Stimulated activated CD8-positive, alpha-beta memory T cell treated with anti-CD3 and anti-CD28 coated beads, Interleukin-2, amount 100 ng/mL, for 1 hour (primary cell): ENCODE results near the gene CELF5.

Source experiments
- DNase-seq, 2 donors: peaks; one replicate each; pipeline ENCODE4 v3.0.0-alpha.2; 2020; ENCODE audit warnings: low read depth in 2 of 2

The CELF5 gene

DNA sequence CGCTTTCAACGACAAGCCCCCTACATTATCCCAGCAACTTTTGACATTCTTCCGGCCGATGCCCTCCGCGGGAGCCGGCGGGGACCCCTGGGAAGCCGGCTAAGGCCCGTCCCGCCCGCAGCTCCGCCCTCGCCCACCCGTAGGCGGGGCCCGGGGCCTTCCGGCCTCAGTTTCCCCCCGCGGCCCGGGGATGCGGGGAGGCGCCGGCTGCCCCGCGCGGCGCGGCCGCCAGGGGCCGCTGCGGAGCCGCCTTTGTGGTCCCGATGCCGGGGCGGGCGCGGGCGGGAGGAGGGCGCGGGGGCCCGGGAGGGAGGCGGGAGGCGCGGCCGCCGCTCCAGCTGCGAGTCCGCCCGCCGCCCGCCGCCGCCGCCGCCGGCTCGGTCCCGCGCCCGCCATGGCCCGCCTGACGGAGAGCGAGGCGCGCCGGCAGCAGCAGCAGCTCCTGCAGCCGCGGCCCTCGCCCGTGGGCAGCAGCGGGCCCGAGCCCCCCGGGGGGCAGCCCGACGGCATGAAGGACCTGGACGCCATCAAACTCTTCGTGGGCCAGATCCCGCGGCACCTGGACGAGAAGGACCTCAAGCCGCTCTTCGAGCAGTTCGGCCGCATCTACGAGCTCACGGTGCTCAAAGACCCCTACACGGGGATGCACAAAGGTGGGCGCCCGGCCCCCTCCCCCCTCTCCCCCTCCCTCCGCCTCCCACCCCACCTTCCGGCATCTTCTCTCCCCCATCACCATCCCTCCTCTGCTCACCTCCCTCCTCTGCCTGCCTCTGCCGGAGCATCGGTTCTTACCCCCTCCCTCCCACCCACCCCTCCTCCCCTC, at the start of gene CELF5:
Gene CELF5, plus strand, starts transcription at position 316 of the 823 bp plus-strand sequence. Its CDS starts 79 bp downstream, at position 395.
- peak; percentile 20 to 31 for DNase-seq

DNA sequence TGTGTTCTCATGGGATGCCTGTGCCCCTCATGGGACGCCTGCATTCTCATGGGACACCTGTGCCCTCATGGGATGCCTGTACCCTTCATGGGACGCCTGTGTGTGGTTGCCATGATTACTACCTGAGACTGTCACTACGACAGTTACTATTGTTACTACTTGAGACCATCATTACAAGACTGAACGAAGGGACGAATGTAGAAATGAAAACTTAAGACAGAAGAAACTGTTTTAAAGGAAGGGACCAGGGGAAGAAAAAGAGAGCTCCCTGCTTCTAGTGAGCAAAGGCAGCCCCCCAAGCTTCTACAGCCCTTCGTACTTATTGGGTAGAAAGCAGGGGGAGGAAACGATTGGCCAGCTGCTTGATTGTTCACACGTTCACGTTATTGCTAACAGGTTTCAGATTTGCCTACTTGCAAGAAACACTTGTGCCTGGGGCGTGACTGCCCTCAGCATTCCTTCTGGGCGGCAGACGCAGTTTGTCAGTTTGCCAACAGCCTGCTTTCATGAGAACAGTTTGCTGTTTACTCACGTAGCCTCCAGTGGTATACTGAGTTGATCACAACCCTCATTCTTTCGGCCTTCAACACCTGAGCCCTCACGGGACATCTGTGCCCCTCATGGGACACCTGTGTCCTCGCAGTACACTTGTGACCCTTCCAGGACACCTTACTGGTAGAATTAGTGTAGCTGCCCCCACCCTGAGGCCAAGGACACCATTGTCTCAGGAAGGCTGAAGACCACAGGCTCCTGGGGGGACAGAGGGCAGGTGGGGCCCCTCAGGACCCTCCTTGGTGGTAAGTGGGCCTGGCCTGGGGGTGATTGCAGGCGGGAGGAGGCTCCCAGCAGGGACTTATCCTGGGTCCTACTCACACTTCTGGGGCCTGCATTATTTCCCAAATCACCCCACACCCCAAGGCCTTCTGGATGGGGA, 48.4 kb upstream of the CELF5 start:
- DNase-seq, result no peak

DNA sequence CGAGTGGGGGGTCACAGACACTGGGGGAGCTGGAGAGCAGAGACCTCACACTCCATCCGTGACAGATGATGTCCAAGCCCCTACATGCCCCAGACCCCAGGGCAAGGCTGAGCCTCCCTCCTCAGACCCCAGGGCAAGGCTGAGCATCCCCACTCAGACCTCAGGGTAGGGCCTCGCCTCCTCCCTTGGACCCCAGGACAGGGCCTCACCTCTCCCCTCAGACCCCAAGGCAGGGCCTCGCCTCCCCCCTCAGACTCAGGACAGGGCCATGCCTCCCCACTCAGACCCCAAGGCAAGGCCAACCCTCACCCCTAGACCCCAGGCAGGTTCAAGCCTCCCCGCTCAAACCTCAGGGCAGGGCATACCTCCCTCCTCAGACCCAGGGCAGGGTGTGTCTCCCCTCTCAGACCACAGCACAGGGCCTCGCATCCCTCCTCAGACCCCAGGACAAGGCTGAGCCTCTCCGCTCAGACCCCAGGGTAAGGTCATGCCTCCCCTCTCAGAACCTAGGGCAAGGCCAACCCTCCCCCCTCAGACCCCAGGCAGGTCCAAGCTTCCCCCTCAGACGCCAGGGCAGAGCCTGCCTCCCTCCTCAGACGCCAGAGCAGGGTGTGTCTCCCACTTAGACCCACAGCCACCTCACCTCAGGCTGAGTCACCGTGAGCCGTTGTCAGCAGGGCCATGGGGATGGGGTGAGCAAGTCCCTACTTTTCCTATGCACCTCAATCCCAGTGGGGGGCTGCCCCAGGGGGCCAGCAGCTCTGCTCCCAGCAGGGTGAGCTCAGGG, 47.6 kb upstream of the CELF5 start:
- peak; percentile 55 to 64 for DNase-seq

DNA sequence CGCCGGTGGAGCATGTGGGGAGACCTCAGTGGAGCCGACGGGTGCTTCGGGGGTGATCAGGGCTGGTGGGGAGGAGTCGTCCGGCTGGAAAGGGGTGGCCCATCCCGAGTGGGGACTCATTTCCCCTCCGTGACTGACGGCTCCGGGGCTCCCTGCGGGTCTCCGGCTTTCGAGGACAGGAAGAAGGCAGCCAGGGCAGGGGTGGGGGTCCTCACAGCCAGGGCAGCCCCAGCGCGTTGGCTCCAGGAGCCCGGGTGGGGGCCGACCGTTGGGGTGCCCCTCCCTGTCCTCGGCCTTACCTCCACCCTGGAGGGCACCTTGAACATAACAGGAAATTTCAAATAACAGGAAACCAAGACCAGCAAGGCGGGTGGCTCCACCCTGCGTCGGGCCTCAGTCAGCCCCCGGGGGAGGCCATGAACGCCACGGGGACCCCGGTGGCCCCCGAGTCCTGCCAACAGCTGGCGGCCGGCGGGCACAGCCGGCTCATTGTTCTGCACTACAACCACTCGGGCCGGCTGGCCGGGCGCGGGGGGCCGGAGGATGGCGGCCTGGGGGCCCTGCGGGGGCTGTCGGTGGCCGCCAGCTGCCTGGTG, 46.0 kb upstream of the CELF5 start, which contains the start of gene S1PR4:
Gene S1PR4, plus strand, starts transcription at position 393 of the 596 bp plus-strand sequence. Its CDS starts 24 bp downstream, at position 417.
- peak; percentile 35 to 50 for DNase-seq

DNA sequence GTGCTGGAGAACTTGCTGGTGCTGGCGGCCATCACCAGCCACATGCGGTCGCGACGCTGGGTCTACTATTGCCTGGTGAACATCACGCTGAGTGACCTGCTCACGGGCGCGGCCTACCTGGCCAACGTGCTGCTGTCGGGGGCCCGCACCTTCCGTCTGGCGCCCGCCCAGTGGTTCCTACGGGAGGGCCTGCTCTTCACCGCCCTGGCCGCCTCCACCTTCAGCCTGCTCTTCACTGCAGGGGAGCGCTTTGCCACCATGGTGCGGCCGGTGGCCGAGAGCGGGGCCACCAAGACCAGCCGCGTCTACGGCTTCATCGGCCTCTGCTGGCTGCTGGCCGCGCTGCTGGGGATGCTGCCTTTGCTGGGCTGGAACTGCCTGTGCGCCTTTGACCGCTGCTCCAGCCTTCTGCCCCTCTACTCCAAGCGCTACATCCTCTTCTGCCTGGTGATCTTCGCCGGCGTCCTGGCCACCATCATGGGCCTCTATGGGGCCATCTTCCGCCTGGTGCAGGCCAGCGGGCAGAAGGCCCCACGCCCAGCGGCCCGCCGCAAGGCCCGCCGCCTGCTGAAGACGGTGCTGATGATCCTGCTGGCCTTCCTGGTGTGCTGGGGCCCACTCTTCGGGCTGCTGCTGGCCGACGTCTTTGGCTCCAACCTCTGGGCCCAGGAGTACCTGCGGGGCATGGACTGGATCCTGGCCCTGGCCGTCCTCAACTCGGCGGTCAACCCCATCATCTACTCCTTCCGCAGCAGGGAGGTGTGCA, 45.3 kb upstream of the CELF5 start:
- no peak for DNase-seq

DNA sequence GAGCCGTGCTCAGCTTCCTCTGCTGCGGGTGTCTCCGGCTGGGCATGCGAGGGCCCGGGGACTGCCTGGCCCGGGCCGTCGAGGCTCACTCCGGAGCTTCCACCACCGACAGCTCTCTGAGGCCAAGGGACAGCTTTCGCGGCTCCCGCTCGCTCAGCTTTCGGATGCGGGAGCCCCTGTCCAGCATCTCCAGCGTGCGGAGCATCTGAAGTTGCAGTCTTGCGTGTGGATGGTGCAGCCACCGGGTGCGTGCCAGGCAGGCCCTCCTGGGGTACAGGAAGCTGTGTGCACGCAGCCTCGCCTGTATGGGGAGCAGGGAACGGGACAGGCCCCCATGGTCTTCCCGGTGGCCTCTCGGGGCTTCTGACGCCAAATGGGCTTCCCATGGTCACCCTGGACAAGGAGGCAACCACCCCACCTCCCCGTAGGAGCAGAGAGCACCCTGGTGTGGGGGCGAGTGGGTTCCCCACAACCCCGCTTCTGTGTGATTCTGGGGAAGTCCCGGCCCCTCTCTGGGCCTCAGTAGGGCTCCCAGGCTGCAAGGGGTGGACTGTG, 44.6 kb upstream of the CELF5 start:
- DNase-seq, result no peak

DNA sequence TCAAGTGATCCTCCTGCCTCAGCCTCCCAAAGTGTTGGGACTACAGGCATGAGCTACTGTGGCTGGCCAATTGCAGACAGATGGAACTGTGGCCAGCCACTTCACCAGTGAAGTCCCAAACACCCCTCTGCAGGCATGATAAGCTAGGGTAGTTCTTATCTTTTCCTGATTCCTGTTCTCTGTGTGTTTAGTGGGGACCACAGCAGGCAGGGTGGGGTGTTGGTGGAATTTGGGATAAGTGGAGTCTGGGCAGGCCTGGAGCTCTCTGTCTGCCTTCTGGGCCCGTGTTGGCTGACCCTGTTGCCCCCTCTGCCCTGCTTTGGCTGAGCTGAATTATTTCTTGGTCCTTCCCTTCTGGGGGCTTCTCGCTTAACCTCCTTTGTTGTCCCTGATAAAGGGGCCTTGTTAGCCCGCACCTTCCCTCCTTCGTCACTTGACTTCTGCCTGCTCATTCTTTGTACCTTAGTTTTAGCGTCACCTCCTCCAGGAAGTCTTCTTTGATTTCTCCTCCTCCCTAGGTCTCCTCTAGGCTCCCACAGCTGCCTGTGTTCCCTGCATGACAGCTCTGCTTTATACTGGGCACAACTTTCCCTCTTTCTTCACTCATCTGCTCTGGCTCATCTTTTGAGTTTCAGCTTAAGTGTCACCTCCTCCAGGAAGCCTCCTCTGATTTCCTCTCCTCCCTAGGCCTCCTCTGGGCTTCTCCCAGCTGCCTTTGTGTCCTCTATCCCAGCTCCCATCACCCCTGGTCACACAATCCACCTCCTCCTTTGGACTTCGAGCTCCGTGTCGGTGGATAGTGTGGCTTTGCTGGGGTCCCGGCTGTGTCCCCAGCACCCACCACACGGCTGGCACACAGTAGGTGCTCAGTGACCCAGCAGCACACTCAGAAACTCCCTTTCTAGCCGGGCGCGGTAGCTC, 40.5 kb upstream of the CELF5 start:
- DNase-seq, result no peak

DNA sequence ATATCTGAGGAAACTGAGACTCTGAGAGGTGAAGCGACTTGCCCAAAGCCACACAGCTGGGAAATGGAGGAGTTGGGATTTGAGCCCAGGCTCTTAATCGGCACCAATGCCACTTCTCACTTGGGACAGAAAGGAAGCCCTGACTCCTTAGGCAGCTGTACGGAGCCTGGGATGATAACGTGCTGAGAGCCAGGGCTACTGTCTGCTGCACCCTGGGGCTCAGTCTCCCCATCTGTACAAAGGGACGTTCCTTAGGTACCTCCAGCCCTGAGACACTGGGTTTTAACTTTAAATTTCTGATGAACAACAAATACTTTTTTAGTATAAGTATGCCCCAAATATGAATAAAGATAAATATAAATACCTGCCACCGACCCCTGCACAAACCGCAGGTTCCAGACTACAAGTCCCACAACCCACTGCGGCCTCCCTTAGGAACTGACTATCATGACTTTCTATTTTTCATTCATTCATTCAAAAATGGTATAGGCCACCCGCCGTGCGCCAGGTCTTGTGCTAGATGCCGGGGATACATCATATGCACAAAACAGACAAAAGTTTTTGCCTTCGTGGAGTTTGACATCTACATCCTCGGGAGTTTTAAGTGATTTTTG, 39.5 kb upstream of the CELF5 start:
- peak in 1 of 2 donors; percentile 40 for DNase-seq

DNA sequence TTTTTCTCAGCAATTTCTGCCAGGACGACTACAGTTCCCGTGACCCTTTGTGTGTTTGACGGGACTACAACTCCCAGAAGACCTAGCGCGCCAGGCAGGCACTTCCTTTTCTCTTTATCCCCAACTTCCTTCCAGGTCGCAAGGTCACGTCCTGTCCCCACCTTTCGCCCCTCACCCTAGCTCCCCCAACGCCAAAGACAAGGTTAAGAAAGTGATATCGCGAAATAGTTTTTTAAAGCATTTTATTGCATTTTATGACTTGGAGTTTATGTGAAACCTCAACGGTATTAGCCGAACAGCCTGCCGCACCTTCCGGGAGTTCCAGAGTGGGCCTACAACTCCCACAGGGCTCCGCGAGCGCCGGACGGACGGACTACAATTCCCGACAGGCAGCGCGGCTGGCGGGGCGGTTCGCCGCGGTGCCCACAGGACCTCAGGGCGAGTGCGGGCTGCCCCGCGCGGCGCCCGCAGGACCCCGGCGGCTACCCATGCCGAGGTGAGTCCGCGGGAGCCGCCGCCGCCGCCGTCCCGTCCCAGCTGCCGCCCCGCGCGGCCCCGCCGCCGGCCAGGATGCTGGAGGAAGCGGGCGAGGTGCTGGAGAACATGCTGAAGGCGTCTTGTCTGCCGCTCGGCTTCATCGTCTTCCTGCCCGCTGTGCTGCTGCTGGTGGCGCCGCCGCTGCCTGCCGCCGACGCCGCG, 38.9 kb upstream of the CELF5 start, which contains the start of gene NCLN:
Gene NCLN, plus strand, starts transcription at position 470 of the 699 bp plus-strand sequence. Its CDS starts 101 bp downstream, at position 571.
- DNase-seq, result peak; percentile 90

DNA sequence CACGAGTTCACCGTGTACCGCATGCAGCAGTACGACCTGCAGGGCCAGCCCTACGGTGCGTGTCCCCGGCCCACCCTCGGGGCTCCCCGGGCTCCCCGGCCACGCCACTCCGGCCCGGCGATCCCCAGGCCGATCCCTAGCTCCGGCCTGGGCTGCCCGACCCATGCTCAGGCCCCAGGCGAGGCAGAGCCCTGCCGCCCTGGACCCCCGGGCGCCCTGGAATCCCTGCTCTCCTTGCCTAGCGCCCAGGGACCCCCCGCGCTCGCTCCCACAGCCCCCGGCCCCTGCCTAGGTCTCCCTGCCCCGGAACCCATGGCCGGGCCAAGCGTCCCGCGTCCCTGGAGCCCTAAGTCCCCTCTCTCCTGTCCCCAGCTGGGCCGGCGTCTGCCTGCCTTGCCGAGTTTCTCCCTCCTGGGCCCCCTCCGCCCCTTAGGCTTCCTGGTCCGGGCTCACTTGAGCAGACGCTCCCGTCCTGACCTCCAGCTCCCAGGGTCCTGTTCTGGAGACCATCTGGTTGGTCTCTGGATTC, 38.2 kb upstream of the CELF5 start:
- no peak for DNase-seq

DNA sequence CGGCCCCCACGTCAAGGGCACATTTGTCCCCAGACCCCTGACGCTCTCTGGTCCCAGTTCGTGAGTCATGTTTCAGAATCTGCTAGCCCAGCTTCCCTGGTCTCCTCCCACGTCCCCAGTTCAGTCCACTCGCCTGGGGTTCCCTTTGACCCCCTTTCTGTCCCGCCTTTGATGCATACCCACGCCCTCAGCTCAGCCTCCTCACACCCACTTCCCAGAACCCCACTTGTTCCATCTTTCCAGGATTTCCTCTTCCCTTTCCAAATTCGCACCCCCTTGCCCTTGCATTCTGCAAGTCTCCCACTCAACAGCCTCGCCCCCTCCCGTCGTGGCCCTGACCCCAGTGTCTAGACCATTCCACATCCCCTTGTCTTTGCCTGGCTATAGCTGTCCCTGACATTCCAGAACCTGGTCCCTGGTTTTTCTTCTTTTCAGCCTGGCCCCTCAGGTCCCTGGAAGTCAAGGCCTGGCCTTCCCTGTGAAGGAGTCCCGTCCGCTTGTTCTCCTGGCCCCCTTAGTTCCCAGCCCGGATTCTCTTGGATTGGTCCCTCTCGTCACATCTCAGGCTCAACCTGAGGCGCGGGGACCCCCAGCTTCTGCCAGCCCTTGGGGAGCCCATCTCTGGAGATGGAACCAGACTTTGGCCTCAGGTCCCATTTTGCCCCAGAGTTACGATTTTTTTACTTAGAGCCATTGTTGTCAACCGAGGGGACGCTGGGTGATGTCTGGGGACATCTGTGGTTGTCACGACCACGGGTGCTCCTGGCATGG, 37.4 kb upstream of the CELF5 start:
- DNase-seq, result no peak

DNA sequence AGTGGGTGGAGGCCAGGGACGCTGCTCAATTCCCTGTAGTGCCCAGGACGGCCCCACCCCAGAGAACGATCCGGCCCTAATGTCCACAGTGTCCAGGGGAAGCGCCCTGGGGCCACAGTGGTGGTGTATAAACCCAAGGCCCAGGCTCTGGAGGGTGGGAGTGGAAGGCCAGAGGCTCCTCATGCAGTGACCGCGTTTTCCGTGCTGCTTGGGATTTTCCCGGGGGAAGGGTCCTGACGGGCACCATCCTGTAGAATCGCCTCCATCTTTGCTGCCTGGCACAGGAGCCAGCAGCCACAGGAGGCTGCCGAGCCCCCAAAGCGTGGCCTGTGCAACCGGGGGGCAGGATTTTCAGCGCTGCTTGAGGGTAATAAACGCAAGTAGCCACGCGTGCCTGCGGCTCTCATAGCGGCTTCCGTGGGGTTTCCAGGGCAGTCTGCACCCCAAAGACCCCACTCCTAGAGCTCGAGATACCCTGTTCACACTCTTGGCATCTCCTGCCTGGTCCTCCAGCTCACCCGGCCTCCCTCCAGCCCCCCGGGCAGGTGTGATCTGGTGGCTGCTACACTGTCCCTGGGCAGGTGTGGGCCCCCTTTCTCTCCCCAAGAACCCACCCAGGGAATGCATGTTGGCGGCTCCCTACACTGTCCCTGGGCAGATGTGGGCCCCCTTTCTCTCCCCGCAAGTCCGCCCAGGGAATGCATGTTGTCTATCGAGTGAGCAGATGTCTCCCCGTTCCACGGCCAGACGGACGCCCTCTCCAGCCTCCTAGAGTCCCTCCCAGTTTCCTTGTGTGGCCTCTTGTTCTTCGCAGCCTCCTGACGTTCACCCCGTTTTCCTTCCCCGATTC, 36.6 kb upstream of the CELF5 start:
- no peak for DNase-seq

DNA sequence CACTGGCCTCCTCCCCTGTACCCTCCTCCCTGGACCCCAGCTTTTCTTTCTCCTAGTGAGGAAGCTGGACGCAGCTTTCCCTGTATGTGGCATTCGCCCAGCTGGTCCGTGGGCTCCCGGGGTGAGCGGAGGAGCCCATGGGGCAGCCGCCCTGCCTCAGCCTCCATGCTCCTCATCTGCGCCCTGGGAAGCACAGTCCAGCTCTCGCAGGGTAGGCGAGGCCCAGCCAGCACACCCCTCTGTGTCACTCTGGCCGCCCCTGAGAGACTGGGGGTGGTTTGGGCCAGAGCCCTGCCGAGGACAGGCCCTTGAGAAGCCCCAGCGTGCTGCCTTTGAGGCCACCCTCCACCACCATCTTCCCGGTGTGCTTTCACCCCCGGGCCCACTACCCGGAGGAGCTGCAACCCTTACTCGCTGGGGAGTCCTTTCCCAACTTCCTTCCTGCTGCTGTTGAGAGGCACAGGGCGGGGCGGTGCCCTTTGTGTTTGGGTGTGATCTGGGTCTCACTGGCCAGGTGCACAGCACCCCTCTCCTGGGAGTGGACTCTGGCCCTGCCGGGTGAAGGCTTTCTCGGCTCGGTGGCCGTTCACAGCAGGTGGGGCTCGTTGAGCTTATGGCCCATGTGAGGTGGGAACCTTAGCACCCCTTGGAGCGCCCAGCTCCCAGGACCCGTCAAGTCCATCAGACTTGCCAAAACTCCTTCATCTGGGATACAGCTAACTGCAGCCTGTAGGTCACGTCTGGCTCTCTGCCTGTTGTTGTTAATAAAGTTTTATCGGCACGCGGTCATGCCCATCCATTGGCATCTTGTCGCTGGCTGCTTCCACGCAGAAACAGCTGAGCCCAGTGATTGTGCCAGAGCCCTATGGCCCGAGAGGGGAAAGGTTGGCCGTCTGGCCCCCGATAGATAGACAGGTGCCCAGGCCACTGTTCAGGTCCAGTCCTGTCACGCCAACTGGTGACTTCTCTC, 35.5 kb upstream of the CELF5 start:
- DNase-seq, result no peak

DNA sequence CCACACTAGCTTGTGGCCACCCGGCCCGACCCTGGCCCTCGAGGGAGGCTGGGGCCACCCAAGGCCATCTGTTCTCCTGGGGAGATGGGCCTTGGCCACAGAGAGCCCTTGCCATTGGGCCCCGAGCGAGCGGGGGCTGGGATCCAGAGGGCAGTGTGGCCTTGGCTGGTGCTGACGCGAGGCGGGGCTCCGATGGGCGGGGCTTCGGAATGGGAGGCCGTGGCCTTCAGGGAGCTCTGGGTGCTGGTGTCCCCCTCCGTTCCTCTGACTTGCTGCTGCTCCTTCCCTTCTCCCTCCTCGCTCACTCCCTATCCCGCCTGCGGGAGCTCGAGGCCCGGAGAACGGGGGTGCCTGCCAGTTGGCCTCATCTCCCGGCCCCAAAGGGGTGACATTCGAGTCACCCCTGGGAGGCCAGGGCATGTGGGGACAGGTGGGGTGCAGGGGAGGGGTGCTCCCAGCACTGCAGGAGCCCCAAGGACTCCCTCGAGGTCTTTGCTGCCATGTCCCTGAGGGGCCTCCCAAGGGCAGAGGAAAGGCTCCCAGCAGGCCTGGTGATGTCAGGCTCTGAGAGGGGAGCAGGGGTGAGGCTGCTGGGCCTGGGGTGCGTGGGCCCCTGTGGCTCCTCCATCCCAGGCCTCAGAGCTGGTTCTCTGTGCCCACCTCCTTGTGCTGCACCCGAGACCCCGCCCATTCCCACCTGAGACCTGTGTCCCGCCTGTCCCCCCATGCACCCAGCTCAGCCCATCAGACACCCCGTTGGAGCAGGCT, 34.6 kb upstream of the CELF5 start:
- DNase-seq, result no peak
